ENCODE results near the gene GTF3C6.
"Not testable (repeated sequence)": the region's sequence is repeated elsewhere in the genome, so short reads cannot be mapped to it uniquely, and the experiment has no call there.

The GTF3C6 gene

GRCh38 chr6:111015389-111016124 is 57.1 kb downstream of the GTF3C6 start:
- Histone ChIP-seq H3K4me2 (ENCODE audit: low read length) (no peak overlapping the region), H3K4me1 (ENCODE audit: control insufficient read depth, insufficient read depth, low read length) (peaks cover 13% of the 10 kb centered on the region), H3K27me3 (ENCODE audit: control insufficient read depth, insufficient read depth, low read length) (no peaks in the 10 kb centered on the region), H3K9ac (ENCODE audit: low read depth, low read length) (peak overlapping the region; percentile 18), H3K9me3 (replicated peaks; ENCODE audit: low read length) (no peaks in the 10 kb centered on the region), H3K36me3 (ENCODE audit: insufficient read depth, low read length) (peaks cover 41% of the 10 kb centered on the region), H3K4me3 (ENCODE audit: low read length) (no peak overlapping the region)

- H3K9ac ChIP-seq (ENCODE audit: low read depth, low read length); H3K4me3 ChIP-seq (ENCODE audit: low read length); H3K9me3 ChIP-seq (replicated peaks; ENCODE audit: low read length); H3K27me3 ChIP-seq (ENCODE audit: control insufficient read depth, insufficient read depth, low read length); H3K4me2 ChIP-seq (ENCODE audit: low read length): not testable (repeated sequence)
- Histone ChIP-seq H3K36me3 (ENCODE audit: insufficient read depth, low read length) (peaks cover 30% of the 10 kb centered on the region), H3K4me1 (ENCODE audit: control insufficient read depth, insufficient read depth, low read length) (peaks cover 13% of the 10 kb centered on the region)
Observed at GRCh38 chr6:111017241-111017640, 58.7 kb downstream of the GTF3C6 start.
